A549 (cell line): Measurements from ENCODE around the gene PIK3CA.

Experiments
- CHD4 ChIP-seq: fragments of 200-600 bp; sonication (generic); IDR thresholded peaks from 2 replicates; pipeline ENCODE4 v1.6.1; 2016; ENCODE audit warnings: antibody characterized with exemption, mild to moderate bottlenecking, borderline replicate concordance
- CTCF ChIP-seq: fragments of >200 bp; sonication (Bioruptor Twin); formaldehyde crosslinking; IDR thresholded peaks from 3 replicates; pipeline ENCODE4 v1.5.1; 2016
- E2F6 ChIP-seq: IDR thresholded peaks from 2 replicates; pipeline ENCODE4 v1.6.1; 2012; ENCODE audit warnings: low read depth, borderline replicate concordance
- EP300 ChIP-seq, 2 experiments: fragments of >200 bp; sonication (Bioruptor Twin); formaldehyde crosslinking; IDR thresholded peaks; 2 replicates in 1 of 2; 3 replicates in 1 of 2; pipeline ENCODE4 v1.6.1; 2016 to 2017
- MAFK ChIP-seq: fragments of 450-650 bp; IDR thresholded peaks from 2 replicates; pipeline ENCODE4 v1.6.1; 2014; ENCODE audit not compliant: partially characterized antibody
- POLR2A ChIP-seq: IDR thresholded peaks from 2 replicates; pipeline ENCODE4 v1.6.1; 2012; ENCODE audit warnings: mild to moderate bottlenecking, low read length
- POLR2AphosphoS2 ChIP-seq: conservative IDR thresholded peaks from 2 replicates; pipeline ENCODE4 v1.6.1; 2012; ENCODE audit warnings: low read length, improper control_type of control experiment, inconsistent platforms
- TP53 ChIP-seq: fragments of 250-450 bp; sonication (Bioruptor Pico); IDR thresholded peaks from 2 replicates; pipeline ENCODE4 v1.5.0; 2021; ENCODE audit warnings: mild to moderate bottlenecking, moderate library complexity
- USF2 ChIP-seq: fragments of 450-650 bp; IDR thresholded peaks from 2 replicates; pipeline ENCODE4 v1.6.1; 2014; ENCODE audit warnings: antibody characterized with exemption

- no peak for TF ChIP-seq POLR2A
- no peak for TF ChIP-seq EP300 (IDR thresholded peaks at IDR 0.05)
- TF ChIP-seq CHD4: no peak
- no peak for TF ChIP-seq CTCF
- TF ChIP-seq MAFK: no peak
- no peak for TF ChIP-seq POLR2AphosphoS2
- TF ChIP-seq TP53 (CRISPR knock-in tag): no peak
- TF ChIP-seq USF2: no peak
- no peak for TF ChIP-seq E2F6
These were observed 40.5 kb upstream of the PIK3CA start for GRCh38 chr3:179107617-179108016.
